GM19025 (cell line): ENCODE data around the gene ERVH48-1.
"Not testable (repeated sequence)": the region's sequence is repeated elsewhere in the genome, so short reads cannot be mapped to it uniquely, and the experiment has no call there.

ENCODE experiments used
- ATAC-seq: cut with Tn5 transposase; IDR thresholded peaks from one replicate; pipeline ENCODE4 v1.9.1; 2021; ENCODE audit warnings: mild to moderate bottlenecking, low read depth, moderate library complexity; ENCODE audit not compliant: unreplicated experiment

The ERVH48-1 gene

GRCh38 chr21:42939582-42940413 lies 14.4 kb upstream of the ERVH48-1 start:
- ATAC-seq: no peak

GRCh38 chr21:42938606-42938995 lies 13.2 kb upstream of the ERVH48-1 start:
- ATAC-seq: not testable (repeated sequence)

- no peak for ATAC-seq
These were observed 12.7 kb upstream of the ERVH48-1 start for GRCh38 chr21:42937960-42938605.

- ATAC-seq: not testable (repeated sequence)
These were observed 11.9 kb upstream of the ERVH48-1 start for GRCh38 chr21:42937034-42937940.

GRCh38 chr21:42936360-42936759 lies 10.9 kb upstream of the ERVH48-1 start:
- ATAC-seq: not testable (repeated sequence)

- not testable (repeated sequence) for ATAC-seq
These were observed 8.5 kb upstream of the ERVH48-1 start for GRCh38 chr21:42933973-42934372.

- not testable (repeated sequence) for ATAC-seq
These were observed 7.9 kb upstream of the ERVH48-1 start for GRCh38 chr21:42933137-42933970.

GRCh38 chr21:42932378-42933136 lies 7.1 kb upstream of the ERVH48-1 start:
- ATAC-seq: not testable (repeated sequence)

GRCh38 chr21:42931560-42932235 lies 6.3 kb upstream of the ERVH48-1 start:
- no peak for ATAC-seq

GRCh38 chr21:42929969-42930368 lies 4.5 kb upstream of the ERVH48-1 start:
- ATAC-seq: no peak

- ATAC-seq: not testable (repeated sequence)
These were observed 2.2 kb upstream of the ERVH48-1 start for GRCh38 chr21:42927474-42928200.

GRCh38 chr21:42924433-42924751 lies 1.0 kb downstream of the ERVH48-1 start:
- no peak for ATAC-seq

- no peak for ATAC-seq
These were observed 1.6 kb downstream of the ERVH48-1 start for GRCh38 chr21:42923553-42924432.

GRCh38 chr21:42922918-42923317 lies 2.5 kb downstream of the ERVH48-1 start:
- ATAC-seq: no peak

GRCh38 chr21:42921927-42922326 lies 3.5 kb downstream of the ERVH48-1 start:
- ATAC-seq: no peak

GRCh38 chr21:42918291-42918690 lies 7.1 kb downstream of the ERVH48-1 start:
- ATAC-seq: no peak

GRCh38 chr21:42913476-42913875 lies 12.0 kb downstream of the ERVH48-1 start:
- ATAC-seq: no peak
